Hepatocyte (in vitro differentiated cells): ENCODE results near the gene ABHD2.

ENCODE experiments used
- CTCF ChIP-seq: fragments of 200-600 bp; sonication (generic); IDR thresholded peaks from 2 replicates; pipeline ENCODE4 v1.5.1; 2016; ENCODE audit warnings: antibody characterized with exemption, mild to moderate bottlenecking; ENCODE audit not compliant: poor library complexity
- EZH2 ChIP-seq: fragments of 200-600 bp; sonication (generic); IDR thresholded peaks from 2 replicates; pipeline ENCODE4 v1.6.1; 2016; ENCODE audit warnings: antibody characterized with exemption, mild to moderate bottlenecking, borderline replicate concordance
- EZH2phosphoT487 ChIP-seq: fragments of 200-600 bp; sonication (generic); IDR thresholded peaks from one replicate; pipeline ENCODE4 v1.6.1; 2018; ENCODE audit warnings: antibody characterized with exemption, mild to moderate bottlenecking, low read depth, moderate library complexity; ENCODE audit not compliant: unreplicated experiment, severe bottlenecking

- TF ChIP-seq EZH2phosphoT487 (no peak), CTCF (no peak), EZH2 (no peak)
Measured at GRCh38 chr15:89196241-89196640, 108.0 kb downstream of the ABHD2 start.
